ENCODE measurements around the gene TMEM69.
A peak's percentile ranks its signal among the peaks of the same experiment; 100 is the strongest.
"Not testable (repeated sequence)": the region's sequence is repeated elsewhere in the genome, so short reads cannot be mapped to it uniquely, and the experiment has no call there.

Gene TMEM69

DNA sequence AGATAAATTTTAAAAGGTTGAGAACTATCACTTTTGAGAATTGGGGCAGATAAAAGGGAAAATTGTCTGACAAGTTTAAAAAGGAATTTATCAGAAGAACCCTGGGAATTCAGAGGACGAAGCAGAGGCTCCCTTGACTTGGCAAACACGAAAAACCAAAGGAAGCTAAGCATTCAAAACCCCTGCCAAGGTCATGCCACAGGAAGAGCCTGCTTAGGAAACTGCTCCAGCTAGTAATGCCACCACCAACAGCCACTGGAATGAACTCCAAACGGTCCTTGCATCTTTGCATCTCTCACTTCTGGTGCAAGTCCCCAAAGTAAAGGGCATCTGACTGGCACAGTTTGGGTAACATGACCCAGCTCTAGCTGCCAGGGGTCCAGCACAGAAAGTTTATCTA lies 8.9 kb upstream of the TMEM69 start:
- DNase-seq: no peak

DNA sequence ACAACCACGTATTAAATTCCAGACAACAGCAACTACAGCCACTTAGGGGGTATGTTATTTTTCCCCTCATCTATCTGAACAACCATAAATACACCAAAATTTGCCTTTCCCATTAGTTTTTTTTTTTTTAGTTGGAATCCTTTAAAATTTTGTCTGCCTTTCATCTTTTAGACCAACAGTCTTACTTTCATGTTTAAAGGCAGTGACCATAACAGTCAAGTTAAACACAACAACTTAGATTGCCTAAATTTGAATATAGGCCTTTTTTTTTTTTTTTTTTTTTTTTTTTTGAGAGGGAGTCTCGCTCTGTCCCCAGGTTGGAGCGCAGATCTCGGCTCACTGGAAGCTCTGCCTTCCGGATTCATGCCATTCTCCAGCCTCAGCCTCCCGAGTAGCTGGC lies 5.0 kb upstream of the TMEM69 start:
- no peak for DNase-seq

DNA sequence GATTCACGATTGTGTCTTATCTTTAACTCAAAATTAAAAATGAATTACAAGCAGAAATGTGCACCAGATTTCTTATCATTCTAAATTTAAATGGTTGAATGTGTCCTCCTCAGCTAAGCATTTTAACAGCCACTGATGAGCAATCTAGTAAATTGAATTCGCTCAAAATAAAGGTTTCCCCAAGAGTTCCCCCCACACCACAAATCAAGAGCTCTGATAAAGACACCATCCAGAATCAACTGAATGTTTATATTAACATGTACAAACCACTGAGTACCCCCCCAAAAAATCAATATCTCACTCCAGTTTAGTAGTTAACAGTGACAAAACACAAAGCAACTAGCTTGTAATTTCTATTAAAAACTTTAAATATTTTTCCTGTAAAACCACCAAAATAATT lies 3.6 kb upstream of the TMEM69 start:
- no peak for DNase-seq

DNA sequence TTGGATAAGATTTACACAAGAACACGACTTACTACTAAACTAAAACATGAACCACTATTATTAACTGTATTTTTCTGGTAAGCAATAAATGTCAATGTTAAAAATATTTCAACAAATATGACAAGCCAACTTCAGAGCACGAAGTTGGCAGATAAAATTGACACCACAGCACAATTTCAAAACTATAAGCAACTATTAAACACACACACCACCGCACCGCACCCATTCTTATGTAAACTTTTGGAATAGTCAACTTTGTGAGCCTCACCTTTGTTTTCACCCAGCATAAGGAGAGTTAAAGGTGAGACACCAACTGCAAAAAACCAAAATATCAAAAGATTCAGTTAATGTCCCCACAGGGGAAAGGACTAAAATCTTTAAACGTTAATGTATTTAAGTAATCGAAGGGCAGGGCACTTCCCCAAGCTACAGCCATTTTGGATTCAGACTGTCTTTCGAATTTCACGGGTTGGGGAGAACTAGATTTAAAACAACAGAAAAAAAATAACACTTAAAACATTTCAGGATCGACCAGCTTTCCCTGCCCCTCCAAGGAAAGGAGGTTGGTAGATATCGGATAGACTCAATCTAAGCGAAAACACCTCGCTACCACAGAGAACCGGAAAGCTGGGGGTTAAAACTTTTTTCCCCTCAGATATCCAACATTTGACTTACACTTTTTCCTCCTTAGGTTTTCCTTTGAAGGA lies 2.5 kb upstream of the TMEM69 start:
- no peak for DNase-seq

DNA sequence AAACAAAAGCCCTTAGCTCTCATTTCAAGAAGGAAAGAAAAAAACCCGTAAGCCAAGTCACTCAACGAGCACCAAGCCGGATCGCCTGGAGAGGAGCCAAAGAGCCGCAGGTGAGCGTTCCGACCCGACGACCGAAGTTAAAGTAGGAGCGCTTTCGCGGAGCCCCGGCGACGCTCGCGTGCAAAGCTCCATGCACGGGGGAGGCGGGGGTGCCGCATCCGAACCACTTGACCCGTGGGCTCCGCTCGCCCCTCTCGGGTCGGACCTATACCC lies 2.0 kb upstream of the TMEM69 start:
- DNase-seq: no peak

DNA sequence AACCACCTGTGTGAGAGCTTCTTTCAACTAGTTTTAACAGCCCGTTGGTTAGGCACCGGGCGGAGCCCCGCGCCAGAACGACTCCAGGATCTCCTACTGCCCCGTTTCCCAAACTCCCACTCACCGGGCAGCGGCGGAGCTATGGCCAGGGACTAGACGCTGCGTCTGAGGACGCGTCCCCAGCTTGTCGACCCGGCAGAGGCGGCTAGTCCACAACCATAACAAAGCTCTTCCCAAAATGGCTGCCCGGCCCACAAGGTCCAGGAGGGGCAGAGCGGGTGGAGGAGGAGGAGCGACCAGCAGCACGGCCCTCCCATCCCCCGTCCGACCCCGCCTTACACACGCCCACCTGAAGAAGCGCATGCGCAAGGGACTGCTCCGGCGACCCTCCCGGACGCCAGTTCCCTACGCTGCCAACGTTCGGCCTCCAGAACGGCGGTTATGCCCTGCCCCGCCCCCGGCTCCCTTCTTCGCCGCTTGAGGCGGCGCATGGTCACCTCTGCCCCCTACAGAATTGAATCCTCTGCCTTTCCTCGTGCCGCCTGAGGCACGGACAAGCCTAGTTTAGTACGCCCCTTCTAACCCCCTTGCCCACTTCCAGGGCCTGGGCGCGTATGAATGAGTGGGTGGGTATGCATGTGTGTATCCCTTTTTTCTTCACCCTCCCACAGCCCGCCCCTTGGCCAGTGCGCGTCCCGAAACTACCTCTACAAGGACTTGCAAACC lies 1.5 kb upstream of the TMEM69 start, which contains the start of gene GPBP1L1:
TSS of gene GPBP1L1 (minus strand) at position 246 of the 726 bp plus-strand sequence. CDS start 27,446 bp downstream, outside the sequence.
- DNase-seq: peak; percentile 53

DNA sequence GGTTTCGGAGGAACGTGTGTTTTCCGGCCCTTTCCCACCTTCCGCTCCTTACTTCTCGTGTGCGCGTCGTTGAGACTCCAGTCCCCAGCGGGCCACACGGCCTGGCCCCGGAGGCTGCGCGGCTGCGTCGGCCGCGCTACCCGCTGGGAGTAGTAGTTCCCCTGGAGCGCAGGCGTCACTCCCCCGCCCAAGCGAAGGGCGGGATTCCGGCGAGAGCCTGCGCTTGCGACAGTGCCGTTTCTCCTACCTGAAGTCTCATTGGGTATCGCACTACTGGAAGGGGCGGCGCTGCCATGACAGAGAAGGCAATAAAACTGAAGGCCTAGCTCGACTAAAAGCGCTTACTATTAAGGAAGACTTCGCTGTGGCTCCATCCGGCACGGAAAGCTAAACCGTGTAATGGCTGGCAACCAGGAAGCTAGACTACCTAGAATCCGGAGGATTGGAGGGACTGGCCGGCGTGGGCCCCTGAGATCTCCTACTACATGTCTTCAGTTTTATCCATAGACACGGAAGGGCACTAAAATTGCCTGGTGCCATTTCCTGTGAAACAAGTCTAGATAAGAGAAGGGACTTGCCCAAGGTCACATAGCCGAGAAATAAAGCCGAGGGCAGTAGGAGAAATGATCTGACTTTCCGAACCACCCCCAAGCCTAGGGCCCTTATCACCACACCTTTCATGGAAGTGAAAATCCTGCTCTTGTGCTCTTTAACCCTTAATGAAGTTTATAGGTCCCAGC lies 797 bp upstream of the TMEM69 start:
- DNase-seq: peak; percentile 95

DNA sequence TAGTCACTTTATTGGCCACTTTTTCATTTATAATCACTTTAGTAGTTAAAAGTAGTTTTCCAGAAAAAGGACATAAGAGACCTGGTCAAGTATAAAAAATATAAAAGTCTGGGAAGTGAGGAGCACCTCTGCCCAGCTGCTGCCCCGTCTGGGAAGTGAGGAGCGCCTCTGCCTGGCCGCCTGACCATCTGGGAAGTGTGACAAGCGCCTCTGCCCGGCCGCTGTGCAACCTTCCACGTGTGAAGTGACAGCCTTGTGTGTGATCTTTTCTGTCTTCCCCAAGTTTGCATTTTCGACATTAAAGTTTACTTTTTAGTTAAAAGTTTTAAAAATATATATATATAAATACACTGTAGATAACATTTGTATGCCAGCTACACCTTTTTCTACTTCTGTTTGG lies 5.8 kb downstream of the TMEM69 start:
- DNase-seq: not testable (repeated sequence)

DNA sequence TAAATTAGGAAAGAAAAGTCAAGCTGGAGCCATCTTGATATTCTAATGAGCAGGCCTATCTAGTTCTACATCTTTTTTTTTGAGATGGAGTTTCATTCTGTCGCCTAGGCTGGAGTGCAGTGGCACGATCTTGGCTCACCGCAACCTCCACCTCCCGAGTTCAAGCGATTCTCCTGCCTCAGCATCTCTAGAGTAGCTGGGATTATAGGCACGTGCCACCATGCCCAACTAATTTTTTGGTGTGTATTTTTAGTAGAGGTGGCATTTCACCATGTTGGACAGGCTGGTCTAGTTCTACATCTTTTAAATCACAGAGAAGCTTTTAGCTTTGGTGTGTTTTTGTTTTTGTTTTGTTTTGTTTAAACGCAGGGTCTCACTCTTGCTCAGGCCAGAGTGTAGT lies 6.8 kb downstream of the TMEM69 start:
- DNase-seq: no peak

DNA sequence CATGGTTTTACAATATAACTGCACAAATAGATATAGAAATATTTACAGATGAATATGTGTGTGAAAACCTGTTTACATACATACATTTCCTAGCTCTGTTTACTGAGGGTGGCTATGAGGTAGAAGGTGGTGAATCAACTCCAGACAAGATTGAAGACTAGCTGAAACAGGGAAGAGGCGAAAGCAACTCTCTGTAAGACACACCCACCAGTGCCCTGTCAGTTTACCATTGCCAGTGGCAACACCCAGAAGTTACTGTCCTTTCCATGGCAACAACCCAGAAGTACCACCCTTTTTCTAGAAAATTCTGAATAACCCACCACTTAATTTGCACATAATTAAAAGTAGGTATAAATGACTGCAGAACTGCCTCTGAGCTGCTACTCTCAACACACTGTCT lies 16.7 kb downstream of the TMEM69 start:
- no peak for DNase-seq

DNA sequence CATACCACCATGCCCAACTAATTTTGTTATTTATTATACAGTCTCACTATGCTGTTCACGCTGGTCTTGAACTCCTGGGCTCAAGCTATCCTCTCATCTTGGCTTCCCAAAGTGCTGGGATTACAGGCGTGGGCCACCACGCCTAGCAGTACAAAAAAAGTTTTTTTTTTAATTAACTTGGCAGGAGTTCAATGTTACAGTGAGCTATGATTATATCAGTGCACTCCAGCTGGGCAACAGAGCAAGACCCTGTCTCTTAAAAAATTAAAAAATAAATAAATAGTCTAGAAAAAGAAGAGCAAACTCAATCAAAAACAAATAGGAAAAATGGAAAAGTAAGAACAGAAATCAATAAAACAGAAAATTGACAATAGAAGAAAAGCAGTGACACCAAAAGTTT lies 25.7 kb downstream of the TMEM69 start:
- no peak for DNase-seq

DNA sequence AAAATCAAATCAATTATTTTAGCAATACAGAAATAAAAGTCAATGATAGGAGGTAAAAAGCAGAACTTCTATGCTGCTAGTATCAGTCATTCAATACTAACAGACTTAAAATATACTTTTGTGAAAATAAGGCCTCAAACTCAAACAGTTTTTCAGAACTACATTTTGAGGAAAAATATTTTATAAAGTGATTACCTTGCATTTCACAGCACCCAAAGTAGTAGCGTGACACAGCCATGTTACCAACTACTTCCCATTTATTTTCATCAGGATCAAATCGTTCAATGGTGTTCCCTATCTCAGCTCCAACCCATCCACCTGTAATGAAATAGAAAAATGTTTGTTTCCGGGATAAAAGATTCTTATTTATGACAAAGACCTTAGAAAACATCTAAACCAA lies 28.7 kb downstream of the TMEM69 start:
- no peak for DNase-seq

DNA sequence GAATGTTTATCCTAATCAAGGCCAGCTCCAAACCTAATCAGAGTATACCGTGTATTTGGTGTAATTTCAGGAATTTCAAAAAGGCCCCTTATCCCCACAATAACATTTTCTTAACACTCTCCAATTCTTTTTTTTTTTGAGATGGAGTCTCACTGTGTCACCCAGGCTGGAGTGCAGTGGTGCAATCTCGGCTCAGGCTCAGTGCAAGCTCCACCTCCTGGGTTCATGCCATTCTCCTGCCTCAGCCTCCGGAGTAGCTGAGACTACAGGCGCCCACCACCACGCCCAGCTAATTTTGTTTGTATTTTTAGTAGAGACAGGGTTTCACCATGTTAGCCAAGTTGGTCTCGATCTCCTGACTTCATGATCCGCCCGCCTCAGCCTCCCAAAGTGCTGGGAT lies 29.4 kb downstream of the TMEM69 start:
- not testable (repeated sequence) for DNase-seq

DNA sequence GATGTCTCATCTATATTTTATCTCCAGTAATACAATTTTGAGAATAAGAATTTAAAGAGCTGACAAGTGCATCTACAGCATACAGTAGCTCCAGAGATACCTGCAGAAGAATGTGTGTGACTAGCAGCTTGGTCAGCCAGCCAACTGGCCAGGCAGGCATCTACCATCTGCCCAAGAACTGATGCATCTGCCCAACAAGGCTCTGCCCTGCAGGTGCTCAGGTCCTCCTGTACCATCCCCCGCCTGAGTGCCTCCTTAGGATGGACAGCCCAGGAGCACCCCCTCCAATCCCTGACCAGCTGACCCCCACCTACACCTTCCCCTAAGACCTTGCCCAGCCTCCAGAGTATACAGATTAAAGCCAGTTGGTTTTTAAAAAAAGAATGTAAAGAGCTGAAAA lies 30.3 kb downstream of the TMEM69 start:
- no peak for DNase-seq

DNA sequence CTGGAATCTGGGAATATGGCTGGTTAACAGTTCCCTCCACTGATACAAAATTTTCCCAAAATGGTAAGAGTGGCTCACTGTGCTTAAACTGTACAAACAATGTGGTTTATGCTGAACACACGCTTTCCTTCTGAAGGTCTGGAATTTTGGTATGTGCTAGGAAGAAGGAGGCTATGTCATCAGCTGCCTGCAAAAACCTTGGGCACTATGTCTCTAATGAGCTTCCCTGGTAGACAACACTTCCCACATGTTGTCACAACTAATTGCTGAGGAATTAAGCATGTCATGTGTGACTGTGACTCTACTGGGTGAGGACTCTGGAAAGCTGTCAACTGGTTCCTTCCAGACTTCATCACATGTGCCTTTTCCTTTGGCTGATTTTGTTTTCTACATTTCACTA lies 33.2 kb downstream of the TMEM69 start:
- no peak for DNase-seq

DNA sequence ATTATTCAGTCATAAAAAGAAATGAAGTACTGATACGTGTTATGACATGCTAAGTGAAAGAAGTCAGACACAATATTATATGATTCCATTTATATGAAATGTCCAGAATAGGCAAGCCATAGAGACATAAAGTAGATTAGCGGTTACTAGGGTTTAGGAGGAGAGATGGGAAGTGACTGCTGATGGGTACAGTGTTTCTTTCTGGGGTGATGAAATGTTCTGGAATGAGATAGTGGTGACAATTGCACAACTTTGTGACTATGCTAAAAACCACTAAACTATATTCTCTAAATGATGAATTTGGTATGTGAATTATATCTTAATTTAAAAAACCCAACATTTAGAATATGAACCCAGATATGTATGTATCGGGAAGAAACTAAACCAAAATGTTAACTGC lies 34.8 kb downstream of the TMEM69 start:
- no peak for DNase-seq

DNA sequence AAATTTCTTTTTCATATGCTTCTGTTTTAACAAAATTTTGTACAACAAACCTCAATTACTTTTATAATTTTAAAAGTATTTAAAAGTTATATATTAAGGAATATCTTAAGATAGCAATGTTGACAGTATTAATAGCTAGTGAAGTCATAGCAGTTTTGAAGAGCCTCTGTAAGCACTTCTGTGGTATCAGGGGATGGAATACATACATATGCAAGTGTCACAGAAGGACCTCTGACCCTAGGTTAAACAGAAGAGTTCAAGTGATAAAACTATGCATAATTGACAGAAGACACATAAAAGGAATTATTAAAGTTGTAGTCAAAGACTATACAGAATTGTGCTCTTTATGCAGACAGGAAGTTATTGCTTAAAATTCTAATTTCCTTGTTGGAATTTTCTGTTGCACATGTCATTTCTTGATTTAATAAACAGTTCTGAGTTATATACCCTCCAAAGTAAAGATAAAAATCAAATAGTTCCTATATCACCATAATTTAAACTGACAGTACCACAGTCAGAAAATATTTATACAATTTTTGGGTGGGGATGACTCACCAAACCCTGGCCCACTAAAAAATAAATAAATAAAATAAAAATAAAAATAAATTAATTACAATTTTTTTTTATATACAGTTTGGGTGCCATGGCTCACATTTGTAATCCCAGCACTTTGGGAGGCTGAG lies 35.4 kb downstream of the TMEM69 start:
- no peak for DNase-seq

DNA sequence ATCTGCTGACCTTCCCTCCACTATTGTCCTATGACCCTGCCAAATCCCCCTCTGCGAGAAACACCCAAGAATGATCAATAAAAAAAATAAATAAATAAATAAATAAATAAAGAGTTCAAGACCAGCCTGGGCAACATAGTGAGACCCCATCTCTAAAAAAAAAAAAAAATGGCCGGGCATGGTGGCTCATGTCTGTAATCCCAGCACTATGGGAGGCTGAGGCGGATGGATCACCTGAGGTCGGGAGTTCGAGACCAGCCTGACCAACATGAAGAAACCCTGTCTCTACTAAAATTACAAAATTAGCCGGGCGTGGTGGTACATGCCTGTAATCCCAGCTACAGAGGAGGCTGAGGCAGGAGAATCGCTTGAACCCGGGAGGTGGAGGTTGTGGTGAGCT lies 38.0 kb downstream of the TMEM69 start:
- not testable (repeated sequence) for DNase-seq

DNA sequence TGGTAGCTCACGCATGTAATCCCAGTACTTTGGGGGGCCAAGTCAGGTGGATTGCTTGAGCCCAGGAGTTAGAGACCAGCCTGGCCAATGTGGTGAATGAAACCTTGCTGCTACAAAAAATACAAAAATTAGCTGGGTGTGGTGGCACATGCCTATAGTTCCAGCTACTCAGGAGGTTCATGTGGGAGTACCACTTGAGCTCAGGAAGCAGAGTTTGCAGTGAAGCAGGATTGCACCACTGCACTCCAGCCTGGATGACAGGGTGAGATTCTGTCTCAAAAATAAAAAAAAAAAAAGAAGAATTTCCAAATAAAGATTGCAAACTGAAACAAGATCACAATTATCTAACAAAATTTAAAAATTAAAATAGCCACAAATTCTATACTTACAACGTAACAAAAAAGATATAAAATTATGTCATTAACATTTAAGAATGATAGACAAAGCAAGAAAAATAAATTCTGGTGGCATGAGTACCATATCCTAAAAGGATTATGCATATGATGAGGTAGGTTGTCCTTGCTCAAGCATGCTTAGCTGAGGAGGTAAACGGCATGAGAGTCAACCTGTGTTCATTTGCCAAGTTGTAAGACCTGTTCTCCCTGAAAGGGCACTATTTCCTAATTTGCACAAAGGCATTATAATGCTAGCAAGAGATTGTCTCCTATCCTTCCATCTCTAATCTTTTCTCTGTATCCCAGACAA lies 42.2 kb downstream of the TMEM69 start:
- no peak for DNase-seq

DNA sequence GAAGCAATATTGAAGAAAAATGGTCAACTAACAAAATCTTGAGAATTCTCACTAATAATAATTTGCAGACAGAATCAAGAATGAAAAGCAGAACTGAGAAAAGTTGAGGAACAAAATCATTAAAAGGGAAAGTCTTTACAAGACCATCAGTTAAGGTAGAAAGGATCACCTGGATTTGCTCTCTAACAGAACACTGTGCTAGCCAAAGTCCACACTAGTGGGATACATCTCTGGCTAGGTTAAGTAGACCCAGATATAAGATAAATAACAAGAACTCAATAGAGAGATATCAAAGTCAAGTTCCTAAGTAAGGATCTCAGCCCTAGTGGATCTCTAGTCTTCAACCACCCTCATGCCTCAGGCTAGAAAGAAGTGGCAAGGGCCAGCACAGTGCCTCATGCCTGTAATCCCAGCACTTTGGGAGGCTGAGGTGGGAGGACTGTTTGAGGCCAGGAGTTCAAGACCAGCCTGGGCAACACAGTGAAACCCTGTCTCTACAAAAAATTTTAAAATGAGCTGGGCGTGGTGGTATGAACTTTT lies 42.9 kb downstream of the TMEM69 start:
- DNase-seq: no peak

DNA sequence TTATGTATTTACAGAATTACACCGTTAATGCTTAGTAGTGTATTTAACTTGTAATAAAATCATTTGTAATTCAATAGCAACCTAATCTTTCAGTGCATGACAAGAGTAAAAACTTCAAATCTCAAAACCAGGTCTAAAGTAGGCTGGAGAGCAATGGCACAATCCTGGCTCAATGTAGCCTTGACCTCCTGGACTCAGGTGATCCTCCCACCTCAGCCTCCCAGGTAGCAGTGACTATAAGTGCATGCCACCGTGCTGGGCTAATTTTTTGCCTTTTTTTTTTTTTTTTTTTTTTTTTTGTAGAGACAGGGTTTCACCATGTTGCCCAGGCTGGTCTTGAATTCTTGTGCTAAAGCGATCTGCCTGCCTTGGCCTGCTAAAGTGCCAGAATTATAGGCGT lies 51.2 kb downstream of the TMEM69 start:
- no peak for DNase-seq

DNA sequence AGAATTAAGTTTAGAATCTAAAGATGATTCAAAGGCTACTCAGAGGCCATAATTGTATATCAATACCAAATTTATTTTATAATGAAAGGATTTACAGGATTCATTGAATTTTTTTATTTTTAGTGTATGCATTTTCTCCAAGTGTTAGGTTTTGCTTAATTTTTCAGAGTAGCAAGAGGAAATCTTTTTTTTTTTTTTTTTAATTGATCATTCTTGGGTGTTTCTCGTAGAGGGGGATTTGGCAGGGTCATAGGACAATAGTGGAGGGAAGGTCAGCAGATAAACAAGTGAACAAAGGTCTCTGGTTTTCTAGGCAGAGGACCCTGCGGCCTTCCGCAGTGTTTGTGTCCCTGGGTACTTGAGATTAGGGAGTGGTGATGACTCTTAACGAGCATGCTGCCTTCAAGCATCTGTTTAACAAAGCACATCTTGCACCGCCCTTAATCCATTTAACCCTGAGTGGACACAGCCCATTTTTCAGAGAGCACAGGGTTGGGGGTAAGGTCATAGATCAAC lies 51.7 kb downstream of the TMEM69 start:
- not testable (repeated sequence) for DNase-seq

Measured in NCI-H524 treated with DMSO at 0.1 percent for 48 hours (cell line).